Ovary (tissue), 9 donors: ENCODE data around the gene RAB8A. TPM values are rescaled to one million over a fixed set of nuclear protein-coding genes. Genes with fewer than 3 reads are reported as not detected.

Experiments used
- DNase-seq, 5 donors: peaks; one replicate each; pipeline ENCODE4 v3.0.0-alpha.2; 2019 to 2020
- H3K27ac ChIP-seq, 2 donors: fragments of 200-600 bp; one replicate each; pipeline versions ENCODE4 v1.5.1 to v1.8.0; 2019 to 2022
- H3K27me3 ChIP-seq: fragments of 200-600 bp; one replicate; pipeline ENCODE4 v1.8.0; 2022
- H3K36me3 ChIP-seq: fragments of 200-600 bp; sonication (generic); one replicate; pipeline ENCODE4 v1.5.1; 2019
- H3K4me1 ChIP-seq: one replicate; pipeline ENCODE4 v1.8.1; 2013; ENCODE audit warnings: mild to moderate bottlenecking, moderate library complexity; ENCODE audit not compliant: insufficient read depth
- H3K4me3 ChIP-seq: fragments of 200-600 bp; sonication (generic); one replicate; pipeline ENCODE4 v1.5.1; 2017
- H3K9me3 ChIP-seq, 2 donors: fragments of 200-600 bp in 1 of 2; sonication (generic) in 1 of 2; one replicate each; pipeline versions ENCODE4 v1.5.1 to v1.8.1; 2013 to 2019; ENCODE audit warnings: mild to moderate bottlenecking in 1 of 2, moderate library complexity in 1 of 2
- EP300 ChIP-seq: sonication (generic); formaldehyde crosslinking; IDR thresholded peaks from one replicate; pipeline ENCODE4 v1.6.1; 2017; ENCODE audit warnings: antibody characterized with exemption
- POLR2A ChIP-seq: fragments of 450-650 bp; IDR thresholded peaks from one replicate; pipeline ENCODE4 v1.6.1; 2017; ENCODE audit warnings: antibody characterized with exemption, mild to moderate bottlenecking, moderate library complexity
- WGBS, 3 donors: extraction: QIAGEN DNeasy Blood & Tissue Kit in 1 of 3; methylation state at CpG; one replicate each; pipeline versions ENCODE4 v1.1.5 to v1.1.7; 2013 to 2017; 5-methylcytosine and 5-hydroxymethylcytosine counted together
- intact Hi-C, 4 donors: fragments of 100-400 bp; cut with DNase I; formaldehyde crosslinking; loops; one replicate each; pipeline versions ENCODE4 v1.11.0 to v1.15.1; 2022 to 2023
- polyA plus RNA-seq, 2 donors: library from polyadenylated mRNA; stranded (reverse); fragments of 200-250 nt in 1 of 2; fragments of 350-450 nt in 1 of 2; fragmentation: Illumina TruSeq in 1 of 2; extraction: RNeasy Lipid Tissue Mini Kit (QIAGEN cat#74804) in 1 of 2; gene quantifications; one replicate each; pipeline ENCODE4 v1.2.3, GENCODE V29; 2013 to 2014
- total RNA-seq, 7 donors: library from RNA; depleted of rRNA in 2 of 7; stranded (reverse); fragments of >200 nt in 2 of 7; fragmentation: NEBNext Ultra II Directional in 3 of 7; extraction: Animal tissue kit (Norgen Biotek cat#: 25700) in 3 of 7; gene quantifications; one replicate each; pipeline versions ENCODE4 v1.1.0 to v1.2.4, GENCODE V29; 2016 to 2023
- TF ChIP-seq, protein P1 (sequence below), 3 donors: fragments of 450-650 bp in 2 of 3; fragments of 200-600 bp in 1 of 3; IDR thresholded peaks; one replicate each; pipeline versions ENCODE4 v1.5.1 to v1.8.0; 2016 to 2022; ENCODE audit warnings: antibody characterized with exemption in 3 of 3, mild to moderate bottlenecking in 1 of 3
- donor health status: DM: no; HTN: no; CAD: no; lungs with moderate emphysema.
- donor health status: DM: no; HTN: no; CAD: no.
- donor health status: Bipolar disorder and iron deficiency.
- donor health status: DM: yes; HTN: yes; CAD: no.
- donor health status: DM: no; HTN: no; CAD: no.
- donor health status: DM: yes; HTN: yes; CAD: no.

Gene RAB8A
- total and polyA plus RNA-seq, 9 donors: 17.2 to 114 (median 52.9) TPM

DNA sequence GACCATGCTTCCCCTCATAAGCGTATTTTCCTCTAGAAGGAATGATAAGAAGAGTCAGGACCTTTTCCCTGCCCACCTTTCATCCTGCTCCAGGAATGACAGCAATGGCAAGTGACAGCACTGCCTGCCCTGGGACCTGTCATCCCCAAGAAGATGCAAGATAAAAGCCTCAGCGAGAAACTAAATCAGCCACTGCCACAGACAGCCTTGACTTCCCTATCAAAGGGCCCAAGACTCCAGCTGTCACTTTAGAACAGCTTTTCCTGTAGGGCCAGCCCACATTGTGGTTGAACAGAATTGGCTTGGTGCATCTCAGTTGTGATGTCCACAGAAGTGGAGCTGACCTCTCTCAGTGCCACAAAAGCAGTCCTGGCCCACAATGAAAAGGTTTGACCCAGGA is 1.1 kb downstream of the RAB8A start:
- Histone ChIP-seq H3K27me3 (no peaks in the 10 kb centered on the region), H3K4me3 (peak overlapping the region; percentile 99), H3K36me3 (no peaks in the 10 kb centered on the region), H3K9me3 (no peaks in the 10 kb centered on the region), H3K4me1 (peaks cover 8% of the 10 kb centered on the region), H3K27ac (peak overlapping the region in 1 of 2 donors; percentile 69)
- WGBS, 3 donors: 4 to 13% (median 9%) methylated on average over 2 of the region's 2 CpGs
- no peak for TF ChIP-seq EP300
- TF ChIP-seq, protein P1, sequence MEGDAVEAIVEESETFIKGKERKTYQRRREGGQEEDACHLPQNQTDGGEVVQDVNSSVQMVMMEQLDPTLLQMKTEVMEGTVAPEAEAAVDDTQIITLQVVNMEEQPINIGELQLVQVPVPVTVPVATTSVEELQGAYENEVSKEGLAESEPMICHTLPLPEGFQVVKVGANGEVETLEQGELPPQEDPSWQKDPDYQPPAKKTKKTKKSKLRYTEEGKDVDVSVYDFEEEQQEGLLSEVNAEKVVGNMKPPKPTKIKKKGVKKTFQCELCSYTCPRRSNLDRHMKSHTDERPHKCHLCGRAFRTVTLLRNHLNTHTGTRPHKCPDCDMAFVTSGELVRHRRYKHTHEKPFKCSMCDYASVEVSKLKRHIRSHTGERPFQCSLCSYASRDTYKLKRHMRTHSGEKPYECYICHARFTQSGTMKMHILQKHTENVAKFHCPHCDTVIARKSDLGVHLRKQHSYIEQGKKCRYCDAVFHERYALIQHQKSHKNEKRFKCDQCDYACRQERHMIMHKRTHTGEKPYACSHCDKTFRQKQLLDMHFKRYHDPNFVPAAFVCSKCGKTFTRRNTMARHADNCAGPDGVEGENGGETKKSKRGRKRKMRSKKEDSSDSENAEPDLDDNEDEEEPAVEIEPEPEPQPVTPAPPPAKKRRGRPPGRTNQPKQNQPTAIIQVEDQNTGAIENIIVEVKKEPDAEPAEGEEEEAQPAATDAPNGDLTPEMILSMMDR (IDR thresholded peaks at IDR 0.05): no peak
- no peak for TF ChIP-seq POLR2A
- no peak for DNase-seq
- intact Hi-C loops: loop anchor here in 2 of 4 donors (5.0 to 10.0 kb wide), 5 partner anchors 35 to 998 kb away; partner anchors contain the start of genes FAM32A (in 1 of the 2) and TPM4 (in 1 of the 2)

DNA sequence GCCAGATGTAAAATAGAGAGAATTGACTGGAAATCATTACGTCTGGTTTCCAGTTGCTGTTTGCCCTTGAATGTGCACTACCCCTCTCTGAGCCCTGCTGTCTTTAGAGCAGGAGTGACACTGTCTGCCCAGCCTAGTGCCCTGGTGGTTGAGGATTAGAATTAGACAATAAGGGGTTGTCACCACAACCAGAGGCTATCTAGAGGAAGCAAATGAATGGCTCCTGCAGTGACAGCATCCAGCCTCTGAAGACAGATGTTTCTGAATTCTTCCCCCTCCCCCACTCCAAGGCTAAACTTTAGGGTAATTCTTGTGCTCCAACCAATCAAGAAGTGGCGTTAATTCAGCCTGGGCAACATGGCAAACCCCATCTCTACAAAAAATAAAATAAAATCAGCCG is 2.0 kb downstream of the RAB8A start:
- intact Hi-C loops: loop anchor here in 2 of 4 donors (5.0 to 10.0 kb wide), 5 partner anchors 36 to 999 kb away; partner anchors contain the start of genes FAM32A (in 1 of the 2) and TPM4 (in 1 of the 2)
- 67 to 94% (median 82%) methylated on average over 3 of the region's 3 CpGs for WGBS, 3 donors
- peaks cover 8% of the 10 kb centered on the region for H3K4me1 ChIP-seq
- H3K36me3 ChIP-seq: no peaks in the 10 kb centered on the region
- no peak overlapping the region for H3K27ac ChIP-seq
- H3K27me3 ChIP-seq: no peaks in the 10 kb centered on the region
- H3K4me3 ChIP-seq: no peak overlapping the region
- H3K9me3 ChIP-seq: no peaks in the 10 kb centered on the region
- TF ChIP-seq, protein P1 (IDR thresholded peaks at IDR 0.05): no peak
- no peak for DNase-seq

DNA sequence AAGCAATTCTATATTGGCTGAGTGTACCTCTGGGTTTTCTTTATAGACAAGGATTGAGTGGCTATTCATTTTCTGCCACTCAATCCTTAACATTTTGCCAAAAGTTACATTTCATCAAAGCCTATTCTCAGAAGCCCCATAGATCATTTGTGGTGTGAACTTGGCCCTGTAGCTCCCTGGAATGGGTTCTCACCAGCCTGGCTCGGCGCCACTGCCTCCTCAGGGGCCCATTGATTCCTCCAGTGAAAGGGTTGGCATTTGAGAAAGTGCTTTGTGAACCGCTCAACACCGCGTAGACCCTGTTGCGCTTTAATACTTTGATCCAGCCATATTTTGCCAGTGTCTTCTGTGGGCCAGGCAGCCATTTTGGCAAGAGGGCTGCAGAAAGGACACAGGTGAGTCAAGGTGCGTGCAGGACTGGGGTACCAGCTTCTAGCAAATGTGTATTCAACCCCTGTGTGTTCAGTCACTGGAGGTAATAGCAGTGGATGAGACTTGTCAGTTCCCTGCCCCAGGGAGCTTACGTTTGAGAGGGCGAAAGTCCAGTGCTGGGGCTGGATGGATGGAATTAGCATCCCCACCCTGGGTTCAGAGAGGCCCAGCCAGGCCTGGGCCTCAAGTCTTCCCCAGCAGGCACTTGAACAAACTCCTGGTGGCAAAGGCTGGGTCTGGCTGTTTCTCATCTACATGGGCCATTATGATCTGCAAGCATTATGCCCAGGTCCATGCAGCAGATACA is 3.8 kb downstream of the RAB8A start:
- no peaks in the 10 kb centered on the region for H3K27me3 ChIP-seq
- peaks cover 8% of the 10 kb centered on the region for H3K4me1 ChIP-seq
- no peaks in the 10 kb centered on the region for H3K9me3 ChIP-seq
- 87 to 93% (median 92%) methylated on average over 9 of the region's 9 CpGs for WGBS, 3 donors
- no peak for DNase-seq
- H3K36me3 ChIP-seq: no peaks in the 10 kb centered on the region
- intact Hi-C loops: loop anchor here in 2 of 4 donors (5.0 to 10.0 kb wide), 4 partner anchors 43 to 1001 kb away; partner anchors contain the start of gene FAM32A (in 1 of the 2)
- no peak overlapping the region for H3K27ac ChIP-seq
- no peak for TF ChIP-seq EP300
- TF ChIP-seq POLR2A: no peak
- TF ChIP-seq, protein P1 (IDR thresholded peaks at IDR 0.05): no peak
- no peak overlapping the region for H3K4me3 ChIP-seq

DNA sequence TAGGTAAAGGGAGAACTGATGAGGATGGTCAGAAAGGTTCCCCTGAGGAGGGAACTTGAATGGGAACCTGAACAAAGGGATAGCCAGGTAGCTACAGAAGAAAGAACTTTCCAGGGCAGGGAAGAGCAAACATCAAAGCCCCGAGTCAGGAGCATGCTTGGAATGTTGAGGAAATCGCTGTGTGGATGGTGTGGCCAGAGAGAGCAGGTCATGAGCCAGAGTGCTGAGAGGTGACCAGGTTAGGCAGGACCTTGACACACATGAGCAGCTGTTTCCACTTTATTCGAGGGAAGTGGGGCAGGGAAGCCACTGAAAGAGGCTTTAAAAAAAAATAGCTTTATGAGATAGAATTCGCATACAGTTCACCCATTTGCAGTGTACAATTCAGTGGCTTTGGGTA is 4.4 kb downstream of the RAB8A start:
- no peaks in the 10 kb centered on the region for H3K27me3 ChIP-seq
- no peaks in the 10 kb centered on the region for H3K9me3 ChIP-seq
- TF ChIP-seq POLR2A (no peak), EP300 (no peak)
- TF ChIP-seq, protein P1 (IDR thresholded peaks at IDR 0.05): no peak
- no peak overlapping the region for H3K27ac ChIP-seq
- H3K4me1 ChIP-seq: peaks cover 8% of the 10 kb centered on the region
- H3K4me3 ChIP-seq: no peak overlapping the region
- 67 to 74% (median 71%) methylated on average over 4 of the region's 4 CpGs for WGBS, 3 donors
- intact Hi-C loops: loop anchor here in 2 of 4 donors (5.0 to 10.0 kb wide), 4 partner anchors 44 to 1001 kb away; partner anchors contain the start of gene FAM32A (in 1 of the 2)
- no peak for DNase-seq
- H3K36me3 ChIP-seq: no peaks in the 10 kb centered on the region
